Right atrium auricular region (tissue), 2 donors: Measurements from ENCODE around the gene PARP3. TPM values are rescaled to one million over a fixed set of nuclear protein-coding genes. Genes with fewer than 3 reads are reported as not detected.
A peak's percentile ranks its signal among the peaks of the same experiment; 100 is the strongest.

Source experiments
- DNase-seq: peaks from one replicate; pipeline ENCODE4 v3.0.0-alpha.2; 2019; ENCODE audit warnings: low spot score
- H3K27ac ChIP-seq, 2 donors: fragments of 200-600 bp; sonication (generic); 1 replicate in 1 of 2; 2 replicates in 1 of 2; pipeline ENCODE4 v1.5.1; 2016 to 2019
- H3K27me3 ChIP-seq, 2 donors: fragments of 200-600 bp; sonication (generic); one replicate each; pipeline versions ENCODE4 v1.5.1 to v1.6.0; 2017 to 2019
- H3K36me3 ChIP-seq: fragments of 200-600 bp; sonication (generic); one replicate; pipeline ENCODE4 v1.5.1; 2016
- H3K4me1 ChIP-seq, 2 donors: fragments of 200-600 bp; sonication (generic); one replicate each; pipeline versions ENCODE4 v1.5.1 to v1.6.0; 2017 to 2019
- H3K4me3 ChIP-seq, 2 donors: fragments of 200-600 bp; sonication (generic); 1 replicate in 1 of 2; 2 replicates in 1 of 2; pipeline ENCODE4 v1.5.1; 2017 to 2019; ENCODE audit warnings: mild to moderate bottlenecking in 1 of 2, moderate library complexity in 1 of 2
- H3K9me3 ChIP-seq, 2 donors: fragments of 200-600 bp; sonication (generic); one replicate each; pipeline ENCODE4 v1.5.1; 2019
- CTCF ChIP-seq, 2 donors: fragments of 200-600 bp; sonication (generic); IDR thresholded peaks; one replicate each; pipeline ENCODE4 v1.5.1; 2019; ENCODE audit warnings: antibody characterized with exemption in 2 of 2
- total RNA-seq, 2 donors: library from RNA; depleted of rRNA; stranded (reverse); fragments of >200 nt; gene quantifications; one replicate each; pipeline ENCODE4 v1.1.0, GENCODE V29; 2016

Gene PARP3
- total RNA-seq, 2 donors from 2014 or later = 9.8 to 12.8 TPM

GRCh38 chr3:51954105-51954504 lies 11.9 kb downstream of the PARP3 start:
- no peaks in the 10 kb centered on the region for H3K9me3 ChIP-seq
- TF ChIP-seq CTCF (IDR thresholded peaks at IDR 0.05) = no peak
- peaks cover 21% of the 10 kb centered on the region for H3K36me3 ChIP-seq
- H3K27ac ChIP-seq = no peak overlapping the region
- H3K27me3 ChIP-seq = no peaks in the 10 kb centered on the region
- no peak overlapping the region for H3K4me3 ChIP-seq
- no peak for DNase-seq
- H3K4me1 ChIP-seq = peaks cover 0 to 19% of the 10 kb centered on the region in 2 donors

DNA sequence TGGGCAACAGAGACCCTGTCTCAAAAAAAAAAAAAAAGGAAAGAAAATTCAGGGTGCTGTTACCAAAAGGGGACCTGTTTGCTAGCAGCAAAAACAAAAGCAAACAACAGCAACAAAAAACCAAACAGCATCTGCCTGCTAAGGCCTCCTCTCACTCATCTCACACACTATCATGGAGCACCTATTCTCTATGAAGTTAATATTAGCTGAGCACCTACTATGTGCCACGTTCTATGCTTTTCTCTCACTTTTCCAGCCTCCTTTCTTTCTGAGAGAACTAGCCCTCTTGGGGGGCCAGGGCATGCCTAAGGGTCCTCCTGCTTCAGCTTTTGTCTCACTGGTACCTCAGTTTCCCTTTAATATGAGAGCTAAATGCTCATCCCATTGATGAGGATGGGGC lies 12.6 kb downstream of the PARP3 start:
- H3K27me3 ChIP-seq = no peaks in the 10 kb centered on the region
- H3K36me3 ChIP-seq = peaks cover 27% of the 10 kb centered on the region
- H3K4me1 ChIP-seq = peaks cover 0 to 19% of the 10 kb centered on the region in 2 donors
- H3K4me3 ChIP-seq = no peak overlapping the region
- H3K27ac ChIP-seq = no peak overlapping the region
- TF ChIP-seq CTCF (IDR thresholded peaks at IDR 0.05) = no peak
- no peaks in the 10 kb centered on the region for H3K9me3 ChIP-seq
- DNase-seq = no peak

DNA sequence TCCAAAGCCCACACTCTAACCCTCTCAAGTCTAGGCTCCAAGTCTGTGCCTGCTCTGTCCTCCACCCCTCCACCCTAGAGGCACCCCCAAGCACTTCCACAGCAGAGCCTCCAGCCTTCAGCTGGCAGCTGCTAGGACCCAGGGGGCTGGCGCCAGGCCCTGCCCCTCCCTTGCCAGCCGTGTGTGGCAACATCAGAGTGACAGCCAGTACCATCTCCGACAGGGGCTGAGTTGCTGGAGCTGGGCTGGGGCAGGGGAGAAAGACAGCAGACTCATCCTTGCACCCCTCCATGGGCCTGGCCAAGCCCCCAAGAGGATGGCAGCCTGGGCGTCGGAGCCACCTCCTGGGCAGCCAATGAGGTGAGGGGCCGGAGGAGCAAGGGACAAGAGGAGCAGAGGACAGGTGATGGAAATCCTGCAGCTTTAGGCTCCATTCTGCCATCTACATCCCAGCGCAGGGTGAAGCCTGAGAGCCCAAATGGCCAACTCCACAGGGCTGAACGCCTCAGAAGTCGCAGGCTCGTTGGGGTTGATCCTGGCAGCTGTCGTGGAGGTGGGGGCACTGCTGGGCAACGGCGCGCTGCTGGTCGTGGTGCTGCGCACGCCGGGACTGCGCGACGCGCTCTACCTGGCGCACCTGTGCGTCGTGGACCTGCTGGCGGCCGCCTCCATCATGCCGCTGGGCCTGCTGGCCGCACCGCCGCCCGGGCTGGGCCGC lies 13.2 kb downstream of the PARP3 start, which contains the start of gene GPR62:
GPR62 (plus strand) TSS at position 207 of the 718 bp plus-strand sequence; CDS start at position 479, 272 bp downstream.
- peak within 1 kb of the TSS; percentile 18 to 48 for H3K4me3 ChIP-seq
- peaks cover 31% of the 10 kb centered on the region for H3K36me3 ChIP-seq
- H3K27ac ChIP-seq = peak within 1 kb of the TSS; percentile 71 to 76
- DNase-seq = no peak
- no peaks in the 10 kb centered on the region for H3K9me3 ChIP-seq
- H3K4me1 ChIP-seq = peaks cover 0 to 19% of the 10 kb centered on the region in 2 donors
- TF ChIP-seq CTCF (IDR thresholded peaks at IDR 0.05) = no peak
- H3K27me3 ChIP-seq = no peaks in the 10 kb centered on the region

- Histone ChIP-seq H3K4me3 (peak overlapping the region; percentile 18 to 48), H3K9me3 (no peaks in the 10 kb centered on the region), H3K27ac (peak overlapping the region; percentile 71 to 76), H3K27me3 (no peaks in the 10 kb centered on the region), H3K36me3 (peaks cover 39% of the 10 kb centered on the region), H3K4me1 (peaks cover 0 to 22% of the 10 kb centered on the region in 2 donors)
- no peak for DNase-seq
- peak; percentile 38 to 52 for TF ChIP-seq CTCF (IDR thresholded peaks at IDR 0.05)
Measured at GRCh38 chr3:51955893-51956770, 14.0 kb downstream of the PARP3 start.

GRCh38 chr3:51957520-51958205 lies 15.5 kb downstream of the PARP3 start:
- no peak for TF ChIP-seq CTCF (IDR thresholded peaks at IDR 0.05)
- no peak for DNase-seq
- Histone ChIP-seq H3K27ac (no peak overlapping the region), H3K27me3 (no peaks in the 10 kb centered on the region), H3K4me1 (peaks cover 0 to 38% of the 10 kb centered on the region in 2 donors), H3K4me3 (no peak overlapping the region), H3K36me3 (peaks cover 39% of the 10 kb centered on the region), H3K9me3 (no peaks in the 10 kb centered on the region)
